BJ (cell line): ENCODE measurements around the gene CCDC158. TPM values are rescaled to one million over a fixed set of nuclear protein-coding genes. Genes with fewer than 3 reads are reported as not detected.

Source experiments
- CTCF ChIA-PET: fragments of 350-600 bp; formaldehyde crosslinking; extraction: SDS; loops from one replicate; lab custom pipeline; 2021; ENCODE audit warnings: antibody characterized with exemption, inconsistent platforms; lab: Yijun Ruan, JAX
- POLR2A ChIA-PET: fragments of 300-600 bp; sonication (Branson Sonifier 250); formaldehyde crosslinking; extraction: SDS; loops from one replicate; lab custom pipeline; 2021; ENCODE audit warnings: antibody characterized with exemption; lab: Charles Lee
- DNase-seq: peaks from one replicate; pipeline ENCODE4 v3.0.0-alpha.2; 2011; ENCODE audit warnings: low read depth
- H3K27me3 ChIP-seq: 2 replicates; pipeline ENCODE4 v1.6.0; 2011; ENCODE audit warnings: low read length; ENCODE audit not compliant: control insufficient read depth, insufficient read depth
- H3K36me3 ChIP-seq: 2 replicates; pipeline ENCODE4 v1.5.1; 2011; ENCODE audit warnings: low read length; ENCODE audit not compliant: control insufficient read depth, insufficient read depth
- H3K4me3 ChIP-seq: 2 replicates; pipeline ENCODE4 v1.5.1; 2011; ENCODE audit warnings: low read depth, mild to moderate bottlenecking, control low read depth, low read length
- polyA plus RNA-seq: library from polyadenylated mRNA; depleted of rRNA; stranded (reverse); fragments of >200 nt; gene quantifications from 2 replicates; pipeline ENCODE4 v1.2.3, GENCODE V29; 2011
- TF ChIP-seq, protein P1 (sequence below): IDR thresholded peaks from 2 replicates; pipeline ENCODE4 v1.5.1; 2011; ENCODE audit warnings: low read depth, mild to moderate bottlenecking, control low read depth, inconsistent platforms, low read length, moderate library complexity; ENCODE audit not compliant: insufficient read depth

The CCDC158 gene
- polyA plus RNA-seq, 1 experiment = 0.11 TPM

DNA sequence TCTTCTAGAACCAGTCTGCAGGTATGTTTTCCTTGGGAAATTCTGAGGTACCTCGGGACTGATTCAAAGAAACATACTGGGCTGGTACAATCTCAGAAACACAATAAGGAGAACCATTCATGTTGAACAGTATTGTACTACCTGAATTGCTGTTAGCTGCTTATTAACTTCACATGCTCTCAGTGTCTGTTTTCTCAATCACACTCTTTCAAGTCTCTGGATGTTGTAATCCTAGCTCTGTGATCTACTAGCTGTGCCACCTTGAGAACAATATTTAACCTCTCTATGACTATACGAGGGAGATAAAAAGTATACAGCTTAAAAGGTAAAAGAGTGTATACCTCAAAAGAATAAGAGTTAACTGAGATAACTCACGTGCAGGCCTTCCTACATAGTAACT is 10.3 kb downstream of the CCDC158 start:
- ChIA-PET POLR2A (no interaction called here), CTCF (no interaction called here)
- no peaks in the 10 kb centered on the region for H3K36me3 ChIP-seq
- H3K27me3 ChIP-seq = no peaks in the 10 kb centered on the region
- TF ChIP-seq, protein P1, sequence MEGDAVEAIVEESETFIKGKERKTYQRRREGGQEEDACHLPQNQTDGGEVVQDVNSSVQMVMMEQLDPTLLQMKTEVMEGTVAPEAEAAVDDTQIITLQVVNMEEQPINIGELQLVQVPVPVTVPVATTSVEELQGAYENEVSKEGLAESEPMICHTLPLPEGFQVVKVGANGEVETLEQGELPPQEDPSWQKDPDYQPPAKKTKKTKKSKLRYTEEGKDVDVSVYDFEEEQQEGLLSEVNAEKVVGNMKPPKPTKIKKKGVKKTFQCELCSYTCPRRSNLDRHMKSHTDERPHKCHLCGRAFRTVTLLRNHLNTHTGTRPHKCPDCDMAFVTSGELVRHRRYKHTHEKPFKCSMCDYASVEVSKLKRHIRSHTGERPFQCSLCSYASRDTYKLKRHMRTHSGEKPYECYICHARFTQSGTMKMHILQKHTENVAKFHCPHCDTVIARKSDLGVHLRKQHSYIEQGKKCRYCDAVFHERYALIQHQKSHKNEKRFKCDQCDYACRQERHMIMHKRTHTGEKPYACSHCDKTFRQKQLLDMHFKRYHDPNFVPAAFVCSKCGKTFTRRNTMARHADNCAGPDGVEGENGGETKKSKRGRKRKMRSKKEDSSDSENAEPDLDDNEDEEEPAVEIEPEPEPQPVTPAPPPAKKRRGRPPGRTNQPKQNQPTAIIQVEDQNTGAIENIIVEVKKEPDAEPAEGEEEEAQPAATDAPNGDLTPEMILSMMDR = no peak
- DNase-seq = no peak
- no peak overlapping the region for H3K4me3 ChIP-seq

DNA sequence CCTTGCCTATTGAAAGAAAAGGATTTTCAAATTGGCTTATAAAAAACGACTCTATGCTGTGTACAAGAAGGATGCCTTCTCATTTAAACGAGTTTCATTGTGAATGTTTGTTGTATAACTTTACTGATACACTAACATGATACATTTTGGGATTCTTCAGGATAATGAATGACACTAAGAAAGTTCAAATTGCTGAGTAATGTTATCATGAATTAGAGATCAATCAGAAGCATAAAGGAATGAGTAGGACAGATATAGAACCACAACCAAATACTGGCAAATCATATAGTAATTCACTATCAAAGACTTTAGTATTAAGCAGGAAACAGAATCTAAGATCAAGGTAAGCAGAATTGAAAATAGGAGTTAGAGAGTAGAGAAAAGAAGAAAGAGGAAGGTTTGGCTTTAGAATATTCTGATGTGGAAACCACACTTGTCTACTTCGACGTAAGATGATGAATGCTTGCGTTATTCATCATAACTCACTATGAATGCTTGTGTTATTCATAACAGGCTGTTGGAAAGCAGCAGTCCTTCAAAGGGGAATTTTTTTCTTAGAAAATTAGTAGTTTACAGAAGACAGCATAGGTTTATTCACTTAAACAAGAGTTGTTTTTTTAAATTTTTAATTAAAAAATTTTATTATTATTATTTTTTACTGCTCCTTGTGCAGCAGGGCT is 13.4 kb downstream of the CCDC158 start:
- Histone ChIP-seq H3K36me3 (no peaks in the 10 kb centered on the region), H3K4me3 (no peak overlapping the region), H3K27me3 (peaks cover 2% of the 10 kb centered on the region; the same call in 1 of the 2 replicates)
- TF ChIP-seq, protein P1 = no peak
- CTCF ChIA-PET = no interaction called here
- POLR2A ChIA-PET = no interaction called here
- no peak for DNase-seq

DNA sequence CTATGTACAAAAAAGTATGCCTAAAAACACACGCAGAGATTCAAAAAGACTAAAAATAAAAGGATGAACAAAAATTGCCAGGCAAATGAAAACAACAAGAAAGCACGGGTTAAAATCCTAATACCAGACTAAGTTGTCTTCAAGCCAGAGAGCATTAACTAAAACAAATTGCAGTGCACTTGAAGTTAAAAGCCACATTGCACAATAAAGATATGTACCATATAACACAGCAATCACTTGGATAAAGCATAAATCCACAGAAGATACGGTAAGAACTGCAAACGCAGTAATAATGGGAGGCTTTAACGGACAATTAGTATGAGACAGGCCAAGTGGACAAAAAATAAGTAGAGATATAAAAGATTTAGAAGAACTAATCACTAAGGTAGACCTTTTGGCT is 14.9 kb downstream of the CCDC158 start:
- Histone ChIP-seq H3K27me3 (peaks cover 6% of the 10 kb centered on the region; the same call in 1 of the 2 replicates), H3K36me3 (no peaks in the 10 kb centered on the region), H3K4me3 (no peak overlapping the region)
- POLR2A ChIA-PET = no interaction called here
- DNase-seq = no peak
- TF ChIP-seq, protein P1 = no peak
- CTCF ChIA-PET = no interaction called here

DNA sequence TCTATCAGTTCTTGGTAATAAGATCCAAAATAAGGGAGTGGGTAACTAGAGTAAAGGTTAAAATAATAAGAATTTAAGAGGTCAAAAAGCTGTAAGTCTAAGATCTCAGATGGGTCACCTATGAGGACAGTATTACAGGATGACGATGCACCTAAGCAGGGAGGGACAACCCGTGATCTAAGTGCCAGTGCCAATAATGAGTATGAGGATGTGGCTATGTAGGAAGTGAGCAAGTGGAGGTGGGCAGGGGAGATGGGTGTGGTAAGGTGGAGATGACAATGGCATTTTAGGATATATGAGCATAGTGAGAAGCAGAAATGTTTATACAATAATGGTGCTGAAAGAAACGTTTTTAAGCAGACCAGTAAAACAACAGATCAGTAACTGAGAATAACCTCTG is 19.3 kb downstream of the CCDC158 start:
- Histone ChIP-seq H3K36me3 (no peaks in the 10 kb centered on the region), H3K4me3 (no peak overlapping the region), H3K27me3 (peaks cover 6% of the 10 kb centered on the region; the same call in 1 of the 2 replicates)
- ChIA-PET CTCF (no interaction called here), POLR2A (no interaction called here)
- DNase-seq = no peak
- TF ChIP-seq, protein P1 = no peak

DNA sequence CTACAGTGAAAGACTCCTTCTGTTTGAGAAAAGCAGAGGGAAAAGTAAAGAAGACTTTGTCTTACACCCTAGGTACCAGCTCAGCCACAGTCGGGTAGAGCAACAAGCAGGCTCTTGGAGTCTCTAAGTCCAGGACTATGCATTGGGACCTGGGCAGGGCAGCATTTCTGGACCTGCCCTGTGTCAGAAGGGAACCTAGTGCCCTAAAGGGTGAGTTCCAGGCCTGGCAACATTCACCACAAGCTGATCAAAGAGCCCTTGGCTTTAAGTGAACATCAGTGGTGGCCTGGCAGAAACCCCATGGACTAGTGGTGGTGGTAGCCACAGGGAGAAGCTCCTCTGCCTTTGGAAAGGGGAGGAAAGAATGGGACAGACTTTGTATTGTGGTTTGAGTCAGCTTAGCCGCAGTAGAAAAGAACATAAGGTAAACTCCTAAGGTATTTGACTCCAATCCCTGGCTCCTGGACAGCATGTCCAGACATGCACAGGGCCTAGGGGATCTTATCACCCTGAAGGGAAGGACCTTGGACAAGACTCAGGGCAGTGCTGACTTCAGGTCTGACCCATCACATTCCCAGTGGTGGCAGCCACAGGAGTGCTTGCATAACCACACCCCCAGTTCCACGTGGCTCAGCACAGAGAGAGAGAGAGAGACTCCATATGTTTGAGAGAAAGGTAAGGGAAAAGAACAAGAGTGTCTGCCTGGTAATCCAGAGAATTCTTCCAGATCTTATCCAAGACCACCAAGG is 32.6 kb downstream of the CCDC158 start:
- POLR2A ChIA-PET = no interaction called here
- no peak for DNase-seq
- TF ChIP-seq, protein P1 = no peak
- H3K4me3 ChIP-seq = no peak overlapping the region
- peaks cover 2% of the 10 kb centered on the region; the same call in 1 of the 2 replicates for H3K27me3 ChIP-seq
- CTCF ChIA-PET = interaction anchor here (1.0 kb wide), 1 partner anchor 10 kb away, joined by 7 read pairs; no protein-coding TSS in a partner anchor
- H3K36me3 ChIP-seq = no peaks in the 10 kb centered on the region
